GM06990 (cell line): ENCODE data around the gene RGS10.

Source experiments
- DNase-seq: peaks from one replicate; pipeline ENCODE4 v3.0.0-alpha.2; 2011; ENCODE audit not compliant: insufficient read length; ENCODE audit errors: extremely low read depth
- H3K27me3 ChIP-seq: replicated peaks from 2 replicates; pipeline ENCODE4 v1.6.0; 2011; ENCODE audit warnings: low read length; ENCODE audit not compliant: control insufficient read depth, insufficient read depth
- H3K36me3 ChIP-seq: 2 replicates; pipeline ENCODE4 v1.5.1; 2011; ENCODE audit warnings: low read length; ENCODE audit not compliant: control insufficient read depth, insufficient read depth
- H3K4me3 ChIP-seq: replicated peaks from 2 replicates; pipeline ENCODE4 v1.5.1; 2011; ENCODE audit warnings: low read depth, mild to moderate bottlenecking, control low read depth, low read length
- CTCF ChIP-seq: IDR thresholded peaks from 2 replicates; pipeline ENCODE4 v1.5.1; 2011; ENCODE audit warnings: low read length, control low read depth, mild to moderate bottlenecking, inconsistent platforms; ENCODE audit not compliant: insufficient read depth, poor library complexity, severe bottlenecking

The RGS10 gene

GRCh38 chr10:119450606-119451299 is 91.8 kb downstream of the RGS10 start:
- no peak for TF ChIP-seq CTCF
- DNase-seq = no peak

More at GRCh38 chr10:119450606-119451299, 91.8 kb downstream of the RGS10 start:
- no peak overlapping the region for H3K4me3 ChIP-seq
- H3K27me3 ChIP-seq = no peaks in the 10 kb centered on the region
- H3K36me3 ChIP-seq = peaks cover 27% of the 10 kb centered on the region
